Tibial artery (tissue), 4 donors: ENCODE data around the gene IFTAP.

ENCODE experiments used
- DNase-seq, 2 donors: peaks; one replicate each; pipeline ENCODE4 v3.0.0-alpha.2; 2019
- H3K27ac ChIP-seq, 2 donors: fragments of 200-600 bp; sonication (generic) in 1 of 2; 1 replicate in 1 of 2; 2 replicates in 1 of 2; pipeline ENCODE4 v1.5.1; 2018 to 2019; ENCODE audit warnings: mild to moderate bottlenecking in 1 of 2
- H3K27me3 ChIP-seq, 2 donors: fragments of 200-600 bp; sonication (generic) in 1 of 2; one replicate each; pipeline versions ENCODE4 v1.5.1 to v1.6.0; 2016 to 2019
- H3K36me3 ChIP-seq, 3 donors: fragments of 200-600 bp; sonication (generic) in 2 of 3; one replicate each; pipeline ENCODE4 v1.5.1; 2016 to 2019; ENCODE audit warnings: mild to moderate bottlenecking in 2 of 3
- H3K4me1 ChIP-seq, 4 donors: fragments of 200-600 bp; sonication (generic) in 2 of 4; 1 replicate in 3 of 4; 2 replicates in 1 of 4; pipeline ENCODE4 v1.5.1; 2016 to 2019
- H3K4me3 ChIP-seq, 2 donors: fragments of 200-600 bp; sonication (generic) in 1 of 2; 1 replicate in 1 of 2; 2 replicates in 1 of 2; pipeline ENCODE4 v1.5.1; 2018 to 2019; ENCODE audit warnings: mild to moderate bottlenecking in 2 of 2
- H3K9me3 ChIP-seq, 3 donors: fragments of 200-600 bp; sonication (generic) in 1 of 3; one replicate each; pipeline ENCODE4 v1.5.1; 2016 to 2019
- CTCF ChIP-seq, 2 experiments: fragments of 200-600 bp in 1 of 2; fragments of 450-650 bp in 1 of 2; IDR thresholded peaks; one replicate each; pipeline ENCODE4 v1.5.1; 2017 to 2019; ENCODE audit warnings: antibody characterized with exemption in 2 of 2, mild to moderate bottlenecking in 1 of 2, moderate library complexity in 1 of 2
- intact Hi-C: fragments of 100-400 bp; cut with DNase I; formaldehyde crosslinking; loops from one replicate; pipeline ENCODE4 v1.15.0; 2023; ENCODE audit warnings: low total_unique reads

Gene IFTAP

GRCh38 chr11:36688132-36688531 is 93.8 kb downstream of the IFTAP start:
- TF ChIP-seq CTCF (IDR thresholded peaks at IDR 0.05): no peak
- Histone ChIP-seq H3K36me3 (no peaks in the 10 kb centered on the region), H3K4me1 (peaks cover 0 to 4% (median 0%) of the 10 kb centered on the region in 4 donors), H3K4me3 (no peak overlapping the region), H3K9me3 (no peaks in the 10 kb centered on the region), H3K27ac (no peak overlapping the region), H3K27me3 (peaks cover 0 to 7% of the 10 kb centered on the region in 2 donors)
- no peak for DNase-seq
- intact Hi-C loops: no loop called here

GRCh38 chr11:36688571-36689291 is 94.4 kb downstream of the IFTAP start:
- DNase-seq: no peak
- intact Hi-C loops: no loop called here
- H3K9me3 ChIP-seq: no peaks in the 10 kb centered on the region

GRCh38 chr11:36689442-36689841 is 95.1 kb downstream of the IFTAP start:
- Histone ChIP-seq H3K4me1 (peaks cover 0 to 4% (median 0%) of the 10 kb centered on the region in 4 donors), H3K27ac (no peak overlapping the region), H3K27me3 (peaks cover 0 to 7% of the 10 kb centered on the region in 2 donors), H3K4me3 (no peak overlapping the region), H3K36me3 (no peaks in the 10 kb centered on the region), H3K9me3 (no peaks in the 10 kb centered on the region)
- intact Hi-C loops: no loop called here
- DNase-seq: no peak
- TF ChIP-seq CTCF (IDR thresholded peaks at IDR 0.05): no peak

More at GRCh38 chr11:36688571-36689291, 94.4 kb downstream of the IFTAP start:
- H3K4me3 ChIP-seq: no peak overlapping the region
- H3K4me1 ChIP-seq: peaks cover 0 to 4% (median 0%) of the 10 kb centered on the region in 4 donors
- TF ChIP-seq CTCF (IDR thresholded peaks at IDR 0.05): no peak
- no peak overlapping the region for H3K27ac ChIP-seq
- peaks cover 0 to 7% of the 10 kb centered on the region in 2 donors for H3K27me3 ChIP-seq
- H3K36me3 ChIP-seq: no peaks in the 10 kb centered on the region

- H3K36me3 ChIP-seq: no peaks in the 10 kb centered on the region
- no peak for DNase-seq
- H3K9me3 ChIP-seq: no peaks in the 10 kb centered on the region
- peaks cover 0 to 7% of the 10 kb centered on the region in 2 donors for H3K27me3 ChIP-seq
- H3K27ac ChIP-seq: no peak overlapping the region
- no peak for TF ChIP-seq CTCF (IDR thresholded peaks at IDR 0.05)
- intact Hi-C loops: no loop called here
- no peak overlapping the region for H3K4me3 ChIP-seq
- peaks cover 0 to 4% (median 0%) of the 10 kb centered on the region in 4 donors for H3K4me1 ChIP-seq
Measured at GRCh38 chr11:36692704-36693103, 98.4 kb downstream of the IFTAP start.

GRCh38 chr11:36693139-36693843 is 99.0 kb downstream of the IFTAP start:
- Histone ChIP-seq H3K27me3 (peaks cover 0 to 7% of the 10 kb centered on the region in 2 donors), H3K4me3 (no peak overlapping the region), H3K4me1 (peaks cover 0 to 4% (median 0%) of the 10 kb centered on the region in 4 donors), H3K27ac (no peak overlapping the region), H3K9me3 (no peaks in the 10 kb centered on the region), H3K36me3 (no peaks in the 10 kb centered on the region)
- TF ChIP-seq CTCF (IDR thresholded peaks at IDR 0.05): no peak
- no peak for DNase-seq
- intact Hi-C loops: no loop called here
